HEK293 (cell line): Measurements from ENCODE around the gene TTC39C.

ENCODE experiments used
- CTCF ChIA-PET: fragments of 350-600 bp; formaldehyde crosslinking; extraction: SDS; loops from one replicate; lab custom pipeline; 2021; ENCODE audit warnings: antibody characterized with exemption; lab: Yijun Ruan, JAX
- POLR2A ChIA-PET: fragments of 300-600 bp; formaldehyde crosslinking; extraction: SDS; loops from one replicate; lab custom pipeline; 2020; ENCODE audit warnings: antibody characterized with exemption, inconsistent platforms; lab: Yijun Ruan, JAX
- H3K27ac ChIP-seq: fragments of 200-500 bp; sonication (Bioruptor generic); 2 replicates; pipeline ENCODE4 v1.5.1; 2014; ENCODE audit warnings: low read depth, low read length, control low read depth, inconsistent platforms; ENCODE audit errors: extremely low read depth
- H3K36me3 ChIP-seq, 2 experiments: fragments of 200-500 bp in 1 of 2; sonication (Bioruptor generic) in 1 of 2; 1 replicate in 1 of 2; 2 replicates in 1 of 2; pipeline ENCODE4 v1.5.1; 2014 to 2017; ENCODE audit warnings: inconsistent platforms in 2 of 2, low read length in 2 of 2; ENCODE audit not compliant: control insufficient read depth in 2 of 2, insufficient read depth in 1 of 2
- H3K4me1 ChIP-seq: fragments of 200-500 bp; sonication (Bioruptor generic); 2 replicates; pipeline ENCODE4 v1.5.1; 2014; ENCODE audit warnings: mild to moderate bottlenecking, low read length, inconsistent platforms; ENCODE audit not compliant: control insufficient read depth, insufficient read depth
- H3K4me3 ChIP-seq: 2 replicates; pipeline ENCODE4 v1.5.1; 2011; ENCODE audit warnings: low read depth, mild to moderate bottlenecking, control low read depth, low read length, moderate library complexity
- H3K9me3 ChIP-seq: fragments of 200-500 bp; sonication (Bioruptor generic); 2 replicates; pipeline ENCODE4 v1.5.1; 2014; ENCODE audit warnings: low read depth, low read length, inconsistent platforms; ENCODE audit not compliant: control insufficient read depth, insufficient read depth
- FEZF1 ChIP-seq: fragments of 450-650 bp; formaldehyde crosslinking; IDR thresholded peaks from 2 replicates; pipeline ENCODE4 v1.5.1; 2016; ENCODE audit warnings: missing biosample characterization, missing genetic modification characterization
- KLF7 ChIP-seq: fragments of 450-650 bp; formaldehyde crosslinking; IDR thresholded peaks from 2 replicates; pipeline ENCODE4 v1.5.1; 2016; ENCODE audit warnings: missing biosample characterization, missing genetic modification characterization, borderline replicate concordance
- TRIM28 ChIP-seq: IDR thresholded peaks from 2 replicates; pipeline ENCODE4 v1.6.1; 2011; ENCODE audit warnings: low read length, control low read depth, borderline replicate concordance
- ZNF132 ChIP-seq: fragments of 450-650 bp; formaldehyde crosslinking; IDR thresholded peaks from 2 replicates; pipeline ENCODE4 v1.5.1; 2017; ENCODE audit warnings: missing biosample characterization, missing genetic modification characterization, borderline replicate concordance
- ZNF133 ChIP-seq: fragments of 450-650 bp; formaldehyde crosslinking; IDR thresholded peaks from 2 replicates; pipeline ENCODE4 v1.5.1; 2016; ENCODE audit warnings: missing biosample characterization, missing genetic modification characterization
- ZNF324 ChIP-seq: fragments of 450-650 bp; formaldehyde crosslinking; IDR thresholded peaks from 2 replicates; pipeline ENCODE4 v1.5.1; 2016; ENCODE audit warnings: missing biosample characterization, missing genetic modification characterization
- ZNF335 ChIP-seq: fragments of 450-650 bp; formaldehyde crosslinking; conservative IDR thresholded peaks from 2 replicates; pipeline ENCODE4 v1.5.1; 2016; ENCODE audit warnings: missing biosample characterization, missing genetic modification characterization
- ZNF521 ChIP-seq: fragments of 450-650 bp; formaldehyde crosslinking; IDR thresholded peaks from 2 replicates; pipeline ENCODE4 v1.5.1; 2017; ENCODE audit warnings: missing biosample characterization, mild to moderate bottlenecking, missing genetic modification characterization
- ZNF558 ChIP-seq: fragments of 450-650 bp; formaldehyde crosslinking; IDR thresholded peaks from 2 replicates; pipeline ENCODE4 v1.5.1; 2016; ENCODE audit warnings: missing biosample characterization, missing genetic modification characterization
- ZNF571 ChIP-seq: fragments of 450-650 bp; formaldehyde crosslinking; IDR thresholded peaks from 2 replicates; pipeline ENCODE4 v1.5.0; 2017; ENCODE audit warnings: missing biosample characterization, missing genetic modification characterization
- ZNF624 ChIP-seq: fragments of 450-650 bp; formaldehyde crosslinking; IDR thresholded peaks from 2 replicates; pipeline ENCODE4 v1.5.1; 2017; ENCODE audit warnings: missing biosample characterization, missing genetic modification characterization
- ZNF654 ChIP-seq: fragments of 450-650 bp; formaldehyde crosslinking; IDR thresholded peaks from 2 replicates; pipeline ENCODE4 v1.5.1; 2016; ENCODE audit warnings: low read depth, missing biosample characterization, missing genetic modification characterization
- ZSCAN16 ChIP-seq: fragments of 450-650 bp; formaldehyde crosslinking; IDR thresholded peaks from 2 replicates; pipeline ENCODE4 v1.5.1; 2016; ENCODE audit warnings: missing biosample characterization, missing genetic modification characterization
- TF ChIP-seq, protein P1 (sequence below): fragments of 450-650 bp; formaldehyde crosslinking; IDR thresholded peaks from 2 replicates; pipeline ENCODE4 v1.5.1; 2016; ENCODE audit warnings: missing biosample characterization, missing genetic modification characterization
- TF ChIP-seq, protein P2 (sequence below): fragments of 450-650 bp; formaldehyde crosslinking; IDR thresholded peaks from 2 replicates; pipeline ENCODE4 v1.5.1; 2016; ENCODE audit warnings: missing biosample characterization, missing genetic modification characterization
- TF ChIP-seq, protein P3 (sequence below): fragments of 450-650 bp; formaldehyde crosslinking; IDR thresholded peaks from 2 replicates; pipeline ENCODE4 v1.5.1; 2016; ENCODE audit warnings: missing biosample characterization, missing genetic modification characterization
- TF ChIP-seq, protein P4 (sequence below): fragments of 450-650 bp; formaldehyde crosslinking; IDR thresholded peaks from 2 replicates; pipeline ENCODE4 v1.5.1; 2016; ENCODE audit warnings: missing biosample characterization, missing genetic modification characterization

TTC39C gene

DNA sequence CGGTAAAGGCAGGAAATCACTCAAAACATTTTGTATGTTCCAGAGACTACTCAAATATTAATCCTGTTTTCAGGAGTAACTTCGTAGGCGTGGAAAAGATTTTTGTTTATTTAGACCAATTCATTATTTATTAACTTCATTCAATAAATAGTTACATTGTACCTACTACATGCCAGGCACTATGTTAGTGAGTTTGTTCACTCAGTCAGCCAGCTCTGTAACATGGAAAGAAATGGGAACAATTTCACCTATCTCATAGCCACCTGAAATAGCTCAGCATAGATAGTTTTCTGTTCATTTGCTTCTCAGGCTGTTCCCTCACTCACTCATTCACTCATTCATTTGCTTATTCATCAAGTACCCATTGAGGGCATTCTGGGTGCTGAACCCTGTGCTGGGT lies 34.6 kb downstream of the TTC39C start:
- Histone ChIP-seq H3K4me3 (no peak overlapping the region), H3K4me1 (peaks cover 17% of the 10 kb centered on the region), H3K9me3 (no peaks in the 10 kb centered on the region), H3K36me3 (no peaks in the 10 kb centered on the region), H3K27ac (no peak overlapping the region)
- ChIA-PET POLR2A (no interaction called here), CTCF (interaction anchor here (0.7 kb wide), 1 partner anchor 55 kb away, joined by 3 read pairs; no protein-coding TSS in a partner anchor)
- no peak for TF ChIP-seq ZNF324 (tag by site-specific recombination)
- no peak for TF ChIP-seq ZNF558
- no peak for TF ChIP-seq KLF7
- TF ChIP-seq ZNF133 = no peak
- TF ChIP-seq, protein P1, sequence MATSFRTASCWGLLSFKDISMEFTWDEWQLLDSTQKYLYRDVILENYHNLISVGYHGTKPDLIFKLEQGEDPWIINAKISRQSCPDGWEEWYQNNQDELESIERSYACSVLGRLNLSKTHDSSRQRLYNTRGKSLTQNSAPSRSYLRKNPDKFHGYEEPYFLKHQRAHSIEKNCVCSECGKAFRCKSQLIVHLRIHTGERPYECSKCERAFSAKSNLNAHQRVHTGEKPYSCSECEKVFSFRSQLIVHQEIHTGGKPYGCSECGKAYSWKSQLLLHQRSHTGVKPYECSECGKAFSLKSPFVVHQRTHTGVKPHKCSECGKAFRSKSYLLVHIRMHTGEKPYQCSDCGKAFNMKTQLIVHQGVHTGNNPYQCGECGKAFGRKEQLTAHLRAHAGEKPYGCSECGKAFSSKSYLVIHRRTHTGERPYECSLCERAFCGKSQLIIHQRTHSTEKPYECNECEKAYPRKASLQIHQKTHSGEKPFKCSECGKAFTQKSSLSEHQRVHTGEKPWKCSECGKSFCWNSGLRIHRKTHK (tag by site-specific recombination) = no peak
- TF ChIP-seq, protein P2, sequence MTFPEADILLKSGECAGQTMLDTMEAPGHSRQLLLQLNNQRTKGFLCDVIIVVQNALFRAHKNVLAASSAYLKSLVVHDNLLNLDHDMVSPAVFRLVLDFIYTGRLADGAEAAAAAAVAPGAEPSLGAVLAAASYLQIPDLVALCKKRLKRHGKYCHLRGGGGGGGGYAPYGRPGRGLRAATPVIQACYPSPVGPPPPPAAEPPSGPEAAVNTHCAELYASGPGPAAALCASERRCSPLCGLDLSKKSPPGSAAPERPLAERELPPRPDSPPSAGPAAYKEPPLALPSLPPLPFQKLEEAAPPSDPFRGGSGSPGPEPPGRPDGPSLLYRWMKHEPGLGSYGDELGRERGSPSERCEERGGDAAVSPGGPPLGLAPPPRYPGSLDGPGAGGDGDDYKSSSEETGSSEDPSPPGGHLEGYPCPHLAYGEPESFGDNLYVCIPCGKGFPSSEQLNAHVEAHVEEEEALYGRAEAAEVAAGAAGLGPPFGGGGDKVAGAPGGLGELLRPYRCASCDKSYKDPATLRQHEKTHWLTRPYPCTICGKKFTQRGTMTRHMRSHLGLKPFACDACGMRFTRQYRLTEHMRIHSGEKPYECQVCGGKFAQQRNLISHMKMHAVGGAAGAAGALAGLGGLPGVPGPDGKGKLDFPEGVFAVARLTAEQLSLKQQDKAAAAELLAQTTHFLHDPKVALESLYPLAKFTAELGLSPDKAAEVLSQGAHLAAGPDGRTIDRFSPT (tag by site-specific recombination) = no peak
- TF ChIP-seq TRIM28 = no peak
- no peak for TF ChIP-seq ZNF654 (tag by site-specific recombination)
- TF ChIP-seq ZNF132 (tag by site-specific recombination) = no peak
- TF ChIP-seq ZNF624 (tag by site-specific recombination) = no peak
- TF ChIP-seq, protein P3, sequence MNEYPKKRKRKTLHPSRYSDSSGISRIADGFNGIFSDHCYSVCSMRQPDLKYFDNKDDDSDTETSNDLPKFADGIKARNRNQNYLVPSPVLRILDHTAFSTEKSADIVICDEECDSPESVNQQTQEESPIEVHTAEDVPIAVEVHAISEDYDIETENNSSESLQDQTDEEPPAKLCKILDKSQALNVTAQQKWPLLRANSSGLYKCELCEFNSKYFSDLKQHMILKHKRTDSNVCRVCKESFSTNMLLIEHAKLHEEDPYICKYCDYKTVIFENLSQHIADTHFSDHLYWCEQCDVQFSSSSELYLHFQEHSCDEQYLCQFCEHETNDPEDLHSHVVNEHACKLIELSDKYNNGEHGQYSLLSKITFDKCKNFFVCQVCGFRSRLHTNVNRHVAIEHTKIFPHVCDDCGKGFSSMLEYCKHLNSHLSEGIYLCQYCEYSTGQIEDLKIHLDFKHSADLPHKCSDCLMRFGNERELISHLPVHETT (tag by site-specific recombination) = no peak
- TF ChIP-seq ZNF571 (tag by site-specific recombination) = no peak

DNA sequence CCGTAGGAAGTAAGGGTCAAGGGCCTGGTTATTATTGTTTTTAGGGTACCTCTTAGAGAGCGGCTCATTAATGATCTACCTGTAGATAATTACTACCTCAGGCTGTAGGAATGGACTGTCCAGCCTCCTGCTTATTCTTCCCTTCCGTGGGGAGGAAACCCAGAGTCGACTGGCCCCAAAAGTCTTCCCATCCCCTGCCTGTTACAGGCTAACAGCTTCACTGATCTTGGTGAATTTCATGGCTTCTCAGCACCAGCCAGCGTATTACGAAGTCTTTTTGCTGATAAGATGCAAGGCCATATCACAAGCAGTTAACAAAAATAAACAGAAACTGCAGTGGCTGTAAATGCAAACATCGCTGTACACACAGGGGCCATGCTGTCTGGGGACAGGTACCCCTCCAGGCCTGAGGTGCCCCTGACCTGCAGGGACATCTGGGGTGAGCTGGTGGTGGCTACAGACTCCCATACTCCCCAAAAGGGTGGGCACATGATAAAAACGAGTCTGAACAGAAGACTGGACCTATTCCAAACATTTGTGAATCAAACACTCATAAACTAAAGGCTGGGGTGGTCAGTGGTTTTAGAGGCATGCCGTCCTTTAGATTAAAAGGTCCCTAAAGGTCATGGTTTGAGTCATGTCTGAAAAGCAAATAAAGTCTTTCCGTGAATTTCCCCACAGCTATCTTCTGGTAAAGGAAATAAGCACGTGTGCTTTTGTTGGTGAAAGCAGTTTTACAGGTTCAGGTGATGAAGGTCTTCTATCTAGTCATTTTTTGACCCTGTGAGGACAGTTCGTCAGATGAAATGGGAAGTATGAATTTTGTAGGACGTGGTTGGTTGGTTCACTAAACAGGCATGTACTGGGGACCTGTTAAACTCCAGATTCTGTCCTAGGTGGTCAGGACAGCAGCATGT lies 36.7 kb downstream of the TTC39C start:
- ChIA-PET CTCF (interaction anchor here (0.6 kb wide), 1 partner anchor 28 kb away, joined by 3 read pairs; no protein-coding TSS in a partner anchor), POLR2A (no interaction called here)
- TF ChIP-seq, protein P4, sequence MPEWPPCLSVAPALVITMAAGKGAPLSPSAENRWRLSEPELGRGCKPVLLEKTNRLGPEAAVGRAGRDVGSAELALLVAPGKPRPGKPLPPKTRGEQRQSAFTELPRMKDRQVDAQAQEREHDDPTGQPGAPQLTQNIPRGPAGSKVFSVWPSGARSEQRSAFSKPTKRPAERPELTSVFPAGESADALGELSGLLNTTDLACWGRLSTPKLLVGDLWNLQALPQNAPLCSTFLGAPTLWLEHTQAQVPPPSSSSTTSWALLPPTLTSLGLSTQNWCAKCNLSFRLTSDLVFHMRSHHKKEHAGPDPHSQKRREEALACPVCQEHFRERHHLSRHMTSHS (tag by site-specific recombination) = no peak
- peak; percentile 24; the same call in 1 of the 2 replicates for TF ChIP-seq ZNF335 (tag by site-specific recombination)
- TF ChIP-seq FEZF1 (tag by site-specific recombination) = peak; percentile 81
- no peak overlapping the region for H3K27ac ChIP-seq
- H3K9me3 ChIP-seq = no peaks in the 10 kb centered on the region
- no peak overlapping the region for H3K4me3 ChIP-seq
- H3K36me3 ChIP-seq = no peaks in the 10 kb centered on the region
- H3K4me1 ChIP-seq = peaks cover 27% of the 10 kb centered on the region

DNA sequence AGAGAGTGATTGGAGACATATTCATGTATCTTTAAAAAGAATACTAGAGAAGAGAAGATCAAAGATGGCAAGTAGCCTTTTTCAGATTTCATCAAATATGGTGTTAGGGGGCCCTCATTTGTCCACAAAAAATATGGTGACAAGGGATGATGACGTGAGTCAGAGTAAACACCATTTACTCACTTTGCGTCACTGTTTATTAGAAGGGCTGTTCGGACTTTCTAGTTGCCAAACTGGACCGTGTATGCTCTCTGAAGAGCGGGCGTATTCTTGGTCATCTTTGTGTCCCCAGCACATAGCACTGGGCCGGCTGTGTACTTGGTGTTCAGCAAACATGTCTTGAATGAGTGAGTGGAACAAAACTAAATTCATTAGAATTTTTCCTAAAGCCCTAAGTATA lies 37.5 kb downstream of the TTC39C start:
- ChIA-PET POLR2A (no interaction called here), CTCF (no interaction called here)
- no peaks in the 10 kb centered on the region for H3K36me3 ChIP-seq
- no peak overlapping the region for H3K27ac ChIP-seq
- TF ChIP-seq ZNF521 (tag by site-specific recombination) (no peak), ZNF335 (tag by site-specific recombination) (0 out of 2 replicates have a peak, but pooled peaks have one; percentile 0), ZSCAN16 (0 out of 2 replicates have a peak, but pooled peaks have one; percentile 21)
- H3K4me3 ChIP-seq = no peak overlapping the region
- peaks cover 28% of the 10 kb centered on the region for H3K4me1 ChIP-seq
- H3K9me3 ChIP-seq = no peaks in the 10 kb centered on the region
